ENCODE measurements around the gene PBOV1.

DNA sequence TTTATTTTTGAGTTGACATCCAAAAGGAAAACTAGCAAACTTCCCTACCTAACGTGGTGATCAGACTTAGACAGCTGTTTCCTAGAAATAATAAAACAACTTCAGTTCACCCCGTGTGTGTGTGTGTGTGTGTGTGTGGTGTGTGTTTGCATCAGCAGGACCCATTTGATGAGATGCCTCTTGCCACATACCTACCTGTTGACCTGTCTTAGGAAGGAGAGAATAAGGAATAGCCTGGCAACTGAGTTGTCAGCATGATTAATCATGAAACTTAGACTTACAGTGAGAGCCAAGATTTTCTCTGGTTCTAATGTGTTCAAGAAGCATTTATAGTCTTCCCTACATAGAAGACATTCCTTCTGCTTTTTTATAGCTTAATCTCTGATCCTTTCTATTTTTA lies 16.1 kb upstream of the PBOV1 start:
- TF ChIP-seq, protein P1, sequence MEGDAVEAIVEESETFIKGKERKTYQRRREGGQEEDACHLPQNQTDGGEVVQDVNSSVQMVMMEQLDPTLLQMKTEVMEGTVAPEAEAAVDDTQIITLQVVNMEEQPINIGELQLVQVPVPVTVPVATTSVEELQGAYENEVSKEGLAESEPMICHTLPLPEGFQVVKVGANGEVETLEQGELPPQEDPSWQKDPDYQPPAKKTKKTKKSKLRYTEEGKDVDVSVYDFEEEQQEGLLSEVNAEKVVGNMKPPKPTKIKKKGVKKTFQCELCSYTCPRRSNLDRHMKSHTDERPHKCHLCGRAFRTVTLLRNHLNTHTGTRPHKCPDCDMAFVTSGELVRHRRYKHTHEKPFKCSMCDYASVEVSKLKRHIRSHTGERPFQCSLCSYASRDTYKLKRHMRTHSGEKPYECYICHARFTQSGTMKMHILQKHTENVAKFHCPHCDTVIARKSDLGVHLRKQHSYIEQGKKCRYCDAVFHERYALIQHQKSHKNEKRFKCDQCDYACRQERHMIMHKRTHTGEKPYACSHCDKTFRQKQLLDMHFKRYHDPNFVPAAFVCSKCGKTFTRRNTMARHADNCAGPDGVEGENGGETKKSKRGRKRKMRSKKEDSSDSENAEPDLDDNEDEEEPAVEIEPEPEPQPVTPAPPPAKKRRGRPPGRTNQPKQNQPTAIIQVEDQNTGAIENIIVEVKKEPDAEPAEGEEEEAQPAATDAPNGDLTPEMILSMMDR (IDR thresholded peaks at IDR 0.05; ENCODE audit: low read length) = no peak
- TF ChIP-seq EZH2 (optimal IDR thresholded peaks at IDR 0.05; ENCODE audit: low read depth, low read length) (no peak), EZH2phosphoT487 (IDR thresholded peaks at IDR 0.05; ENCODE audit: low read length) (no peak)
